WTC11 (cell line): ENCODE measurements around the gene PDXP. TPM values are rescaled to one million over a fixed set of nuclear protein-coding genes. Genes with fewer than 3 reads are reported as not detected.
"Not testable (repeated sequence)": the region's sequence is repeated elsewhere in the genome, so short reads cannot be mapped to it uniquely, and the experiment has no call there.

Source experiments
- ATAC-seq: fragments of 200-7000 bp; cut with Tn5 transposase; 2 replicates; pipeline ENCODE4 v1.10.0; 2021; ENCODE audit warnings: mild to moderate bottlenecking, moderate library complexity
- CTCF ChIA-PET: fragments of 300-600 bp; sonication (Branson Sonifier 250); formaldehyde crosslinking; loops from one replicate; lab custom pipeline; 2021; ENCODE audit warnings: antibody characterized with exemption; lab: Charles Lee
- POLR2A ChIA-PET: fragments of 350-600 bp; sonication (Branson Sonifier 250); formaldehyde crosslinking; loops from one replicate; lab custom pipeline; 2021; ENCODE audit warnings: antibody characterized with exemption; lab: Charles Lee
- DNase-seq: peaks from one replicate; pipeline ENCODE4 v3.0.0; 2021; ENCODE audit warnings: low spot score
- H3K27ac Mint-ChIP-seq: 2 replicates; pipeline ENCODE4 v1.8.0; 2021; ENCODE audit warnings: mixed read lengths
- H3K27me3 Mint-ChIP-seq: 2 replicates; pipeline ENCODE4 v1.8.0; 2021; ENCODE audit warnings: low read depth, mild to moderate bottlenecking, moderate library complexity, mixed read lengths
- H3K36me3 Mint-ChIP-seq: 2 replicates; pipeline ENCODE4 v1.8.0; 2021; ENCODE audit warnings: mixed read lengths
- H3K4me1 Mint-ChIP-seq: 2 replicates; pipeline ENCODE4 v1.8.0; 2022; ENCODE audit warnings: mixed read lengths
- H3K4me3 Mint-ChIP-seq: 2 replicates; pipeline ENCODE4 v1.8.0; 2021; ENCODE audit warnings: mild to moderate bottlenecking, moderate library complexity, mixed read lengths
- H3K9me3 Mint-ChIP-seq: 2 replicates; pipeline ENCODE4 v1.8.0; 2021; ENCODE audit warnings: mixed read lengths
- ELF4 ChIP-seq: sonication (generic); formaldehyde crosslinking; IDR thresholded peaks from 2 replicates; pipeline ENCODE4 v1.8.1; 2022; ENCODE audit warnings: low read depth, mild to moderate bottlenecking, moderate library complexity, missing genetic modification reagents
- EMX1 ChIP-seq: fragments of 250-450 bp; sonication (Bioruptor Pico); IDR thresholded peaks from 2 replicates; pipeline ENCODE4 v1.8.0; 2021; ENCODE audit warnings: mild to moderate bottlenecking
- GABPB1 ChIP-seq: sonication (generic); formaldehyde crosslinking; IDR thresholded peaks from 2 replicates; pipeline ENCODE4 v1.8.1; 2023; ENCODE audit warnings: mild to moderate bottlenecking, missing genetic modification reagents
- GRHL2 ChIP-seq: fragments of 250-450 bp; sonication (Bioruptor Pico); IDR thresholded peaks from 2 replicates; pipeline ENCODE4 v1.8.0; 2022; ENCODE audit warnings: mild to moderate bottlenecking, moderate library complexity; ENCODE audit not compliant: insufficient replicate concordance, severe bottlenecking
- JAZF1 ChIP-seq: fragments of 250-450 bp; sonication (Bioruptor Pico); IDR thresholded peaks from 2 replicates; pipeline ENCODE4 v1.9.0; 2021; ENCODE audit warnings: moderate library complexity, mild to moderate bottlenecking, inconsistent platforms
- NFYB ChIP-seq: sonication (generic); formaldehyde crosslinking; conservative IDR thresholded peaks from 2 replicates; pipeline ENCODE4 v1.8.0; 2022; ENCODE audit warnings: low read depth, missing genetic modification reagents
- NR2C2 ChIP-seq: sonication (generic); formaldehyde crosslinking; IDR thresholded peaks from 2 replicates; pipeline ENCODE4 v1.8.0; 2022; ENCODE audit warnings: mild to moderate bottlenecking, missing genetic modification reagents
- SOX15 ChIP-seq: fragments of 250-450 bp; sonication (Bioruptor Pico); IDR thresholded peaks from 2 replicates; pipeline ENCODE4 v1.9.0; 2021; ENCODE audit warnings: mild to moderate bottlenecking
- SP1 ChIP-seq: sonication (generic); formaldehyde crosslinking; conservative IDR thresholded peaks from 2 replicates; pipeline ENCODE4 v1.8.1; 2022; ENCODE audit warnings: missing genetic modification reagents
- TCF7 ChIP-seq: sonication (generic); formaldehyde crosslinking; IDR thresholded peaks from 2 replicates; pipeline ENCODE4 v1.8.0; 2022; ENCODE audit warnings: mild to moderate bottlenecking, low read depth, missing genetic modification reagents, moderate library complexity
- TP53 ChIP-seq: sonication (generic); formaldehyde crosslinking; IDR thresholded peaks from 2 replicates; pipeline ENCODE4 v1.8.1; 2023; ENCODE audit warnings: mild to moderate bottlenecking, missing genetic modification reagents
- ZNF121 ChIP-seq: sonication (generic); formaldehyde crosslinking; IDR thresholded peaks from 2 replicates; pipeline ENCODE4 v1.8.0; 2023; ENCODE audit warnings: missing genetic modification reagents
- ZNF423 ChIP-seq: fragments of 250-450 bp; sonication (Bioruptor Pico); IDR thresholded peaks from 2 replicates; pipeline ENCODE4 v2.1.2; 2022; ENCODE audit warnings: mild to moderate bottlenecking, moderate library complexity
- total RNA-seq: library from RNA; stranded (reverse); gene quantifications from 3 replicates; pipeline ENCODE4 v1.2.3, GENCODE V29; 2021
- TF ChIP-seq, protein P1 (sequence below): sonication (generic); formaldehyde crosslinking; IDR thresholded peaks from 2 replicates; pipeline ENCODE4 v1.8.1; 2022; ENCODE audit warnings: low read depth, mild to moderate bottlenecking, moderate library complexity, missing genetic modification reagents, borderline replicate concordance
- TF ChIP-seq, protein P2 (sequence below): sonication (generic); formaldehyde crosslinking; IDR thresholded peaks from 2 replicates; pipeline ENCODE4 v1.8.1; 2023; ENCODE audit warnings: mild to moderate bottlenecking, missing genetic modification reagents, moderate library complexity
- TF ChIP-seq, protein P3 (sequence below): sonication (generic); formaldehyde crosslinking; IDR thresholded peaks from 2 replicates; pipeline ENCODE4 v1.8.1; 2023; ENCODE audit warnings: mild to moderate bottlenecking, missing genetic modification reagents, moderate library complexity
- TF ChIP-seq, protein P4 (sequence below): fragments of 250-450 bp; sonication (Bioruptor Pico); IDR thresholded peaks from 2 replicates; pipeline ENCODE4 v1.9.0; 2021; ENCODE audit warnings: mild to moderate bottlenecking
- TF ChIP-seq, protein P5 (sequence below): sonication (generic); formaldehyde crosslinking; IDR thresholded peaks from 2 replicates; pipeline ENCODE4 v1.8.0; 2023; ENCODE audit warnings: missing genetic modification reagents
- TF ChIP-seq, protein P6 (sequence below): sonication (generic); formaldehyde crosslinking; IDR thresholded peaks from 2 replicates; pipeline ENCODE4 v1.8.1; 2023; ENCODE audit warnings: mild to moderate bottlenecking, missing genetic modification reagents

PDXP gene
- total RNA-seq, 1 experiment from 2014 or later: 36.1 TPM

DNA sequence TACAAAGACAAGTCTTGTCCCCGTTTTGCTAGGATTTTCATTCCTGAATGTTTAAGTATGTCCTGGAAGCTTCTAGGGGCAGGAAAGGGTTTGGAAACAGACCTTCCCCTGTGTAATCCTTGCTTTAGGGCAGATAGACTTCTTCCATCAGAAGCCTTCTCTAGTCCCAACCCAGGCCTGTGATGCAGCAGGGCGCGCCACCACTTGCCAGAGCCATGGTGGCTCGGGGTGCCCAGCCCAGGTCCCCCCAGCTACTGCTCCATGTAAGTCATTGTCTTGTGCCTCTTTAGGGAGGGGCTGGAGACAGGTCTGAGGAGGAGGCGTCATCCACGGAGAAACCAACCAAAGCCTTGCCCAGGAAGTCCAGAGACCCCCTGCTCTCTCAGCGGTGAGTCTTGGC, 31.9 kb downstream of the PDXP start:
- Mint-ChIP-seq H3K4me1 (peaks cover 10% of the 10 kb centered on the region), H3K4me3 (no peak overlapping the region), H3K36me3 (peaks cover 33% of the 10 kb centered on the region), H3K27me3 (no peaks in the 10 kb centered on the region), H3K9me3 (no peaks in the 10 kb centered on the region), H3K27ac (no peak overlapping the region)
- CTCF ChIA-PET: interaction anchor here (1.0 to 3.0 kb wide), 2 partner anchors 9 to 47 kb away, joined by 5 to 7 read pairs; no protein-coding TSS in a partner anchor
- DNase-seq: no peak
- ATAC-seq: no peak
- TF ChIP-seq SOX15 (CRISPR knock-in tag): no peak
- no peak for TF ChIP-seq ZNF423 (CRISPR knock-in tag)
- TF ChIP-seq, protein P1, sequence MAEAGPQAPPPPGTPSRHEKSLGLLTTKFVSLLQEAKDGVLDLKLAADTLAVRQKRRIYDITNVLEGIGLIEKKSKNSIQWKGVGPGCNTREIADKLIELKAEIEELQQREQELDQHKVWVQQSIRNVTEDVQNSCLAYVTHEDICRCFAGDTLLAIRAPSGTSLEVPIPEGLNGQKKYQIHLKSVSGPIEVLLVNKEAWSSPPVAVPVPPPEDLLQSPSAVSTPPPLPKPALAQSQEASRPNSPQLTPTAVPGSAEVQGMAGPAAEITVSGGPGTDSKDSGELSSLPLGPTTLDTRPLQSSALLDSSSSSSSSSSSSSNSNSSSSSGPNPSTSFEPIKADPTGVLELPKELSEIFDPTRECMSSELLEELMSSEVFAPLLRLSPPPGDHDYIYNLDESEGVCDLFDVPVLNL (CRISPR knock-in tag): no peak
- TF ChIP-seq JAZF1: no peak
- TF ChIP-seq NR2C2: no peak
- TF ChIP-seq EMX1 (CRISPR knock-in tag): no peak
- TF ChIP-seq, protein P2, sequence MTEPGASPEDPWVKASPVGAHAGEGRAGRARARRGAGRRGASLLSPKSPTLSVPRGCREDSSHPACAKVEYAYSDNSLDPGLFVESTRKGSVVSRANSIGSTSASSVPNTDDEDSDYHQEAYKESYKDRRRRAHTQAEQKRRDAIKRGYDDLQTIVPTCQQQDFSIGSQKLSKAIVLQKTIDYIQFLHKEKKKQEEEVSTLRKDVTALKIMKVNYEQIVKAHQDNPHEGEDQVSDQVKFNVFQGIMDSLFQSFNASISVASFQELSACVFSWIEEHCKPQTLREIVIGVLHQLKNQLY: no peak
- POLR2A ChIA-PET: no interaction called here

DNA sequence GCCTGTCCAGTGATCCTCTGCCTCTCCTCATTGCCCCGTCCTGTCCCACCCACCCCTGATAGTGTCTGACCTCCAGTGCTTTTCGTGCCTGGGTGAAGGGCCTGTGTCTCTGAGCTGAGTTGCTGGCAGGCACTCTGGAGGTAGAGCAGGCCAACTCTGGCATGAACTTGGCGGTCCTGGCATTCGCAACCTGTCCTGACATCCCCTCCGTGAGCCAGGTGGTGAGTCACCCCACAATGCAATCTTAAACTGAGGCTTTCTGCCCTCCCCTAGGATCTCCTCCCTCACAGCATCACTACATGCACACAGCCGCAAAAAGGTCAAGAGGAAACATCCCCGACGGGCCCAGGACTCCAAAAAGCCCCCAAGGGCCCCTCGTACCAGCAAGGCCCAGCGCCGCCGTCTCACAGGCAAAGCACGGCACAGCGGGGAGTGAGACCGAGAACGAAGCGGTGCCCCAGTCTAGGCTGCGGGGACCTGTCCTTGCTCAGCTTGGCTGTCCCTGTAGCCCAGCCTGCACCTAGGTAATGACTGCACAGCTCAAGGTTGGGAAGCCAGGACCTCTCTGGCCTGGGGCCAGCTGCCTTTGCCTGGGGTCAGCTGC, 32.5 kb downstream of the PDXP start:
- H3K9me3 Mint-ChIP-seq: no peaks in the 10 kb centered on the region
- H3K4me3 Mint-ChIP-seq: no peak overlapping the region
- no peak for ATAC-seq
- H3K27ac Mint-ChIP-seq: no peak overlapping the region
- ChIA-PET POLR2A (no interaction called here), CTCF (interaction anchor here (1.0 to 3.0 kb wide), 2 partner anchors 8 to 48 kb away, joined by 3 to 7 read pairs; no protein-coding TSS in a partner anchor)
- no peak for DNase-seq
- TF ChIP-seq, protein P3, sequence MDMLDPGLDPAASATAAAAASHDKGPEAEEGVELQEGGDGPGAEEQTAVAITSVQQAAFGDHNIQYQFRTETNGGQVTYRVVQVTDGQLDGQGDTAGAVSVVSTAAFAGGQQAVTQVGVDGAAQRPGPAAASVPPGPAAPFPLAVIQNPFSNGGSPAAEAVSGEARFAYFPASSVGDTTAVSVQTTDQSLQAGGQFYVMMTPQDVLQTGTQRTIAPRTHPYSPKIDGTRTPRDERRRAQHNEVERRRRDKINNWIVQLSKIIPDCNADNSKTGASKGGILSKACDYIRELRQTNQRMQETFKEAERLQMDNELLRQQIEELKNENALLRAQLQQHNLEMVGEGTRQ (CRISPR knock-in tag): no peak
- TF ChIP-seq ZNF121 (CRISPR knock-in tag) (no peak), GRHL2 (CRISPR knock-in tag) (no peak), GABPB1 (CRISPR knock-in tag) (no peak), ELF4 (no peak), SP1 (CRISPR knock-in tag) (no peak), TP53 (no peak), TCF7 (CRISPR knock-in tag) (no peak)
- no peaks in the 10 kb centered on the region for H3K27me3 Mint-ChIP-seq
- H3K4me1 Mint-ChIP-seq: peaks cover 14% of the 10 kb centered on the region
- peaks cover 33% of the 10 kb centered on the region for H3K36me3 Mint-ChIP-seq

DNA sequence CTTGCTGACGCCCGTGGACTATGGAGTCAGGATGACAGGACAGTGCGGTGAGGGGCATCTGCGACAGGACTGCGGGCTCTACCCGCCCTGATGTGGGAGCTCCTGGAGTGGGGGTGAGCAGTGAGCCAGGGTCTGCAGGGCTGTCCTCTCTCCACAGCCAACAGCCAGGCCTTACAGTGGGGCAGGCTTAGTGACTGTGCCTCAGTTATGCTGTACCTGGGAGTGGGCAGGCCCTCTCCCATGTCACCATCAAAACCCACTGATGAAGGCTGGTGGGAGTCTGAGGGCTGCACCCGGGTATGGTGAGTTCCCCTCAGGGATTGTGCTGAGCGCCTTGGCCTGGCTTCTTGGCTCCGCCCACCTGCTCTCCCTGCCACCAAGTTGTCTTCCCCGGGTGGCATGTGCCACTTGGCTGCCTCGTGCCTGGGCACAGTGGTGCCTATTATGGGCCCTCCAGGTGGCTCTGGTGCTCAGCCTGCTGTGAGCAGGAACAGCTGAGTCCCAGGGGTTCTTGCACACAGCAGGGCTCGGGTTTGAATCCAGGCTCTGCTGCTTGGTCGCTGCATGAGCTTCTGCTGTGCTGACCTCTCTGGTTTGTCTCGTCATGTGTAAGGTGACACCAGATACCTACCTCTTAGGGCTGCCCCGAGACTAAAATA, 34.2 kb downstream of the PDXP start:
- POLR2A ChIA-PET: no interaction called here
- Mint-ChIP-seq H3K4me1 (peaks cover 11% of the 10 kb centered on the region), H3K27me3 (no peaks in the 10 kb centered on the region), H3K36me3 (peaks cover 33% of the 10 kb centered on the region), H3K27ac (no peak overlapping the region), H3K4me3 (no peak overlapping the region)
- CTCF ChIA-PET: interaction anchor here (3.0 kb wide), 1 partner anchor 50 kb away, joined by 7 read pairs; no protein-coding TSS in a partner anchor
- ATAC-seq: no peak
- no peak for TF ChIP-seq NFYB (CRISPR knock-in tag)
- TF ChIP-seq, protein P4, sequence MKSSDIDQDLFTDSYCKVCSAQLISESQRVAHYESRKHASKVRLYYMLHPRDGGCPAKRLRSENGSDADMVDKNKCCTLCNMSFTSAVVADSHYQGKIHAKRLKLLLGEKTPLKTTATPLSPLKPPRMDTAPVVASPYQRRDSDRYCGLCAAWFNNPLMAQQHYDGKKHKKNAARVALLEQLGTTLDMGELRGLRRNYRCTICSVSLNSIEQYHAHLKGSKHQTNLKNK: no peak
- TF ChIP-seq, protein P5, sequence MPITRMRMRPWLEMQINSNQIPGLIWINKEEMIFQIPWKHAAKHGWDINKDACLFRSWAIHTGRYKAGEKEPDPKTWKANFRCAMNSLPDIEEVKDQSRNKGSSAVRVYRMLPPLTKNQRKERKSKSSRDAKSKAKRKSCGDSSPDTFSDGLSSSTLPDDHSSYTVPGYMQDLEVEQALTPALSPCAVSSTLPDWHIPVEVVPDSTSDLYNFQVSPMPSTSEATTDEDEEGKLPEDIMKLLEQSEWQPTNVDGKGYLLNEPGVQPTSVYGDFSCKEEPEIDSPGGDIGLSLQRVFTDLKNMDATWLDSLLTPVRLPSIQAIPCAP (CRISPR knock-in tag): no peak
- TF ChIP-seq, protein P6, sequence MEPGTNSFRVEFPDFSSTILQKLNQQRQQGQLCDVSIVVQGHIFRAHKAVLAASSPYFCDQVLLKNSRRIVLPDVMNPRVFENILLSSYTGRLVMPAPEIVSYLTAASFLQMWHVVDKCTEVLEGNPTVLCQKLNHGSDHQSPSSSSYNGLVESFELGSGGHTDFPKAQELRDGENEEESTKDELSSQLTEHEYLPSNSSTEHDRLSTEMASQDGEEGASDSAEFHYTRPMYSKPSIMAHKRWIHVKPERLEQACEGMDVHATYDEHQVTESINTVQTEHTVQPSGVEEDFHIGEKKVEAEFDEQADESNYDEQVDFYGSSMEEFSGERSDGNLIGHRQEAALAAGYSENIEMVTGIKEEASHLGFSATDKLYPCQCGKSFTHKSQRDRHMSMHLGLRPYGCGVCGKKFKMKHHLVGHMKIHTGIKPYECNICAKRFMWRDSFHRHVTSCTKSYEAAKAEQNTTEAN (CRISPR knock-in tag): no peak
- TF ChIP-seq, protein P1 (CRISPR knock-in tag): no peak
- TF ChIP-seq, all 79 proteins: peak for 0
- no peak for DNase-seq
- no peaks in the 10 kb centered on the region for H3K9me3 Mint-ChIP-seq

DNA sequence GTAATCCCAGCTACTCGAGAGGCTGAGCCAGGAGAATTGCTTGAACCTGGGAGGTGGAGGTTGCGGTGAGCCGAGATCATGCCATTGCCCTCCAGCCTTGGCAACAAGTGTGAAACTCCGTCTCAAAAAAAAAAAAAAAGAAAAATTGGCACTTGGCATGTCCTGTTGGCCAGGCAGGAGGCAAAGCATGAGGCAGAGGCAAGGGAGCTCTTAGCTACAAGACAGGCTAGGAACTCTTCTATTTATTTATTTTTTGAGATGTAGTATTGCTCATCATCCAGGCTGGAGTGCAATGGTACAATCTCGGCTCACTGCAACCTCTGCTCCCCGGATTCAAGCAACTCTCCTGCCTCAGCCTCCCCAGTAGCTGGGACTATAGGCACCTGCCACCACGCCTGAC, 35.6 kb downstream of the PDXP start:
- not testable (repeated sequence) for H3K9me3 Mint-ChIP-seq, H3K27me3 Mint-ChIP-seq, ATAC-seq, H3K27ac Mint-ChIP-seq, H3K4me3 Mint-ChIP-seq, DNase-seq
- H3K4me1 Mint-ChIP-seq: peaks cover 11% of the 10 kb centered on the region
- ChIA-PET POLR2A (interaction anchor here (0.6 kb wide), 2 partner anchors 278 to 384 kb away, joined by 4 to 5 read pairs; no protein-coding TSS in a partner anchor), CTCF (interaction anchor here (1.2 kb wide), 1 partner anchor 51 kb away, joined by 3 read pairs; no protein-coding TSS in a partner anchor)
- H3K36me3 Mint-ChIP-seq: peaks cover 27% of the 10 kb centered on the region

DNA sequence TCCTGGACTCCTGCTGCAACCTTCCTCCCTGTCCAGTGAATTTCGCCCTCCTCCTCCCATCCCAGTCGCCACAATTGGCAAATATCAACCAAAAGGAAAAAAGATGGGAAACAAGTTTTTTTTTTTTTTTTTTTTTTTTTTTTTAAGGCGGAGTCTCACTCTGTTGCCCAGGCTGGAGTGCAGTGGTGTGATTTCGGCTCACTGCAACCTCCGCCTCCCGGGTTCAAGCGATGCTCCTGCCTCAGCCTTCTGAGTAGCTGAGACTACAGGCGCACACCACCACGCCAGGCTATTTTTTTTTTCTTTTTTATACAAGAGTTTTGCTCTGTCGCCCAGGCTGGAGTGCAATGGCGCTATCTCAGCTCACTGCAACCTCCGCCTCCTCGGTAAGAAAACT, 37.7 kb downstream of the PDXP start:
- Mint-ChIP-seq H3K27ac (peak overlapping the region; percentile 91), H3K36me3 (peaks cover 34% of the 10 kb centered on the region), H3K4me3 (peak overlapping the region; percentile 96), H3K4me1 (peaks cover 11% of the 10 kb centered on the region)
- not testable (repeated sequence) for H3K9me3 Mint-ChIP-seq, H3K27me3 Mint-ChIP-seq, ATAC-seq, DNase-seq
- ChIA-PET CTCF (interaction anchor here (0.6 to 4.2 kb wide), 15 partner anchors 11 to 205 kb away, joined by 3 to 29 read pairs (median 3); partner anchors contain the start of genes GGA1, NOL12 and PDXP), POLR2A (interaction anchor here (1.7 to 1.8 kb wide), 2 partner anchors 38 to 45 kb away, joined by 6 to 7 read pairs; partner anchors contain the start of gene PDXP)
